Measurements from ENCODE around the gene ACSM2B. TPM values are rescaled to one million over a fixed set of nuclear protein-coding genes. Genes with fewer than 3 reads are reported as not detected.
"Not testable (repeated sequence)": the region's sequence is repeated elsewhere in the genome, so short reads cannot be mapped to it uniquely, and the experiment has no call there.

Gene ACSM2B
- total RNA-seq, 1 donor from 2014 or later = not detected

GRCh38 chr16:20504418-20504817, 71.7 kb downstream of the ACSM2B start:
- Mint-ChIP-seq H3K4me1 (ENCODE audit: low read depth) (no peaks in the 10 kb centered on the region), H3K9me3 (ENCODE audit: low read depth) (peaks cover 37% of the 10 kb centered on the region), H3K36me3 (ENCODE audit: insufficient read depth) (no peaks in the 10 kb centered on the region), H3K27me3 (no peaks in the 10 kb centered on the region), H3K27ac (no peak overlapping the region), H3K4me3 (ENCODE audit: low read depth) (no peak overlapping the region)
- no peak for TF ChIP-seq CTCF (IDR thresholded peaks at IDR 0.05; ENCODE audit: unreplicated experiment)
- no peak for DNase-seq (ENCODE audit: low spot score, unreplicated experiment)

DNA sequence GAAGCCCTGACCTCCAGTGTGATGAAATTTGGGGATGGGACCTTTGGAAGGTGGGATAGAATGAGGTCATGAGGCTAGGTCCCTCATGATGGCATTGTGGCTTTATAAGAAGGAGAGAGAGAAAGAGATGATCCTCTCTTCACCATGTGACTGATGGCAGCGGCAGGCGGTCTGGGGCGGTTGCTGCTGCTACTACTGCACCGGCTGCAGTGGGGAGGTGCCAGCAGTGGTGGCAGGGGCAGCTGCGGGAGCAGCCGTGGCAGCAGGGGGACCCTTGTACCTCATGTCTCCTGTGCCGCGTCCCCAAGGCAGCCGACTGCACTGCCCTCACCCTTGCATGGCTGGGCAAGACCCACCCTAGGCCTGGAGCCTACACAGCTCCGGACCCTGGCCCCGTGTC, 84.7 kb downstream of the ACSM2B start:
- not testable (repeated sequence) for H3K9me3 Mint-ChIP-seq (ENCODE audit: low read depth); H3K27me3 Mint-ChIP-seq; H3K27ac Mint-ChIP-seq; DNase-seq (ENCODE audit: low spot score, unreplicated experiment); H3K4me1 Mint-ChIP-seq (ENCODE audit: low read depth); H3K4me3 Mint-ChIP-seq (ENCODE audit: low read depth); H3K36me3 Mint-ChIP-seq (ENCODE audit: insufficient read depth)

GRCh38 chr16:20490994-20491393, 85.2 kb downstream of the ACSM2B start:
- DNase-seq (ENCODE audit: low spot score, unreplicated experiment); H3K4me1 Mint-ChIP-seq (ENCODE audit: low read depth); H3K9me3 Mint-ChIP-seq (ENCODE audit: low read depth); H3K4me3 Mint-ChIP-seq (ENCODE audit: low read depth); H3K36me3 Mint-ChIP-seq (ENCODE audit: insufficient read depth); H3K27ac Mint-ChIP-seq; H3K27me3 Mint-ChIP-seq: not testable (repeated sequence)

Other genes starting within 250 kb of the ACSM2B start
- gene GP2, start 248.9 kb downstream of the ACSM2B start, total RNA-seq = 13.4 and 17.8 TPM in 2 replicates
- 0.11 TPM in 1 of 2 replicates, not detected in the other for gene UMOD, start 223.7 kb downstream of the ACSM2B start, total RNA-seq
- not detected in 2 replicates for gene PDILT, start 171.6 kb downstream of the ACSM2B start, total RNA-seq
- not detected in 2 replicates for gene ACSM5, start 166.8 kb downstream of the ACSM2B start, total RNA-seq
- gene ACSM2A, start 124.8 kb downstream of the ACSM2B start, total RNA-seq = not detected in 2 replicates
- 0.29 and 0.62 TPM in 2 replicates for gene ACSM1, start 121.3 kb upstream of the ACSM2B start, total RNA-seq
- gene THUMPD1, start 165.5 kb upstream of the ACSM2B start, total RNA-seq = 36.5 and 36.8 TPM in 2 replicates
- gene ACSM3, start 187.6 kb upstream of the ACSM2B start, total RNA-seq = 119 and 131 TPM in 2 replicates
- gene ERI2, start 230.1 kb upstream of the ACSM2B start, total RNA-seq = 22.0 and 22.3 TPM in 2 replicates
- 8.0 and 9.5 TPM in 2 replicates for gene REXO5, start 230.2 kb upstream of the ACSM2B start, total RNA-seq

Data from progenitor cell of endocrine pancreas (in vitro differentiated cells).